HG02970 (cell line): ENCODE data around the gene CAPN12.

Experiments used
- ATAC-seq: cut with Tn5 transposase; IDR thresholded peaks from one replicate; pipeline ENCODE4 v1.9.1; 2021; ENCODE audit warnings: mild to moderate bottlenecking, moderate library complexity, moderate number of reproducible peaks; ENCODE audit not compliant: unreplicated experiment, low FRiP score

The CAPN12 gene

DNA sequence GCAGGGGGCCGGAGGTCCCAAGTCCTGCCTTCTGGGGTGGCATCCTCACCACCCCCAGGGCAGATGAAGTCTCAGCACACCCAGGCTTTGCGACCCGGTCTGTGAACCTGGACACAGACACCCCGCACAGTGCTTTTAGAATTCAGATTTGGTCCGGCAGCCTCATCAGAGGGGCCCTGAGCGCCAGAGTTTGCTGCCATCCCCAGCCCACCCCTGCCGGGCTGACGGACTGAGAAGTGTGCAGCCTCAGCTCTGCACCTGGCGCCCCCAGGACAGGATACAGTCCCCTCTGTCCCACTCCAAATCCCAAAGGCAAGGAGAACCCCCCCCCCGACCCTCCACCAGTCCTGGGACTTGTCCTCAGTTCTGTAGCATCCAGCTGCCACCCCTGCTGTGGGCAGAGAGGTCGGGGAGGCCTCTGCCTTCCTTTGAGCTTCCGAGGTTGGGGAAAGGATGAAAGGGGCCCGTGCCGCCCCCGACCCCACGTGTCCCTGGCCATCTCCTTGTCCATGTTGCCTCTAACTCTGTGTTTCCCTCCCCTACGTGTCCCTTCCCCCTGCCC is 16.9 kb downstream of the CAPN12 start:
- ATAC-seq = no peak

DNA sequence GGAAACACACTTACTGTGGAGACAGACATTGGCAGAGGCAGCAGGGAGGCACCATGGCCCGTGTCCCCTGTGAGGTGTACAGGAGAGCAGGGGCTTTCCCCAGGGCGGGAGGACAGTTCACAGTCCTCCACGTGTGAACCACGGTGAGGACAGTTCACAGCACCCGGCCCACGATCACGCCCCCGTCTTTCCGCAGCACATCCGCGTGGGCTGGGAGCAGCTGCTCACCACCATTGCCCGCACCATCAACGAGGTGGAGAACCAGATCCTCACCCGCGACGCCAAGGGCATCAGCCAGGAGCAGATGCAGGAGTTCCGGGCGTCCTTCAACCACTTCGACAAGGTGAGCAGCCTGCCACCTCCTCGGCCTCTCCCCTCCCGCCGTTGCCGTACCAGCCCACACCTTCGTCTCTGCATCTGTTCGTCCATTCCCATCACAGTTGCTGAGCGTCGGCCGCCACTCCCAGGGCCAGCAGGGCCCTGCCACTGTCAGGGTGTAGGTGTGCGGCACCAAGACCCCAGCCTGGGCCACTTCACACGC is 17.4 kb downstream of the CAPN12 start:
- ATAC-seq = no peak

DNA sequence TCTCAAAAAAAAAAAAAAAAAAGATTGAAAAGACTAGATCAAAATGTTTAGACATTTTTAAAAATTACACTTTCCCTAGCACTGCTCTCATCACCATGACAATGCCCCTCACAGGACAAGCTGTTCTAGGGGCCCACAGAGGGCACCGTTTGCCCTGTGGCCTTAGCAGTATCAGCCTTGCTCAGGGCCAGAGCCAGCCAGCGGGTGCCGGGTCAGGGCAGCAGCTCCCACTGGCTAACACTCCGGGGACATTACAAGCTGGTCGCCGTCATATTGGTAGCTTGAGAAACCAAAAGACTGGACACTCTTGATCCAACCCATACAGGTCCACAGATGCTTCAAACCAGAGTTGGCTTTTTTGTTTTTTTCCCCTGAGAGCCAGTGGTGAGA is 18.0 kb downstream of the CAPN12 start:
- ATAC-seq = no peak

DNA sequence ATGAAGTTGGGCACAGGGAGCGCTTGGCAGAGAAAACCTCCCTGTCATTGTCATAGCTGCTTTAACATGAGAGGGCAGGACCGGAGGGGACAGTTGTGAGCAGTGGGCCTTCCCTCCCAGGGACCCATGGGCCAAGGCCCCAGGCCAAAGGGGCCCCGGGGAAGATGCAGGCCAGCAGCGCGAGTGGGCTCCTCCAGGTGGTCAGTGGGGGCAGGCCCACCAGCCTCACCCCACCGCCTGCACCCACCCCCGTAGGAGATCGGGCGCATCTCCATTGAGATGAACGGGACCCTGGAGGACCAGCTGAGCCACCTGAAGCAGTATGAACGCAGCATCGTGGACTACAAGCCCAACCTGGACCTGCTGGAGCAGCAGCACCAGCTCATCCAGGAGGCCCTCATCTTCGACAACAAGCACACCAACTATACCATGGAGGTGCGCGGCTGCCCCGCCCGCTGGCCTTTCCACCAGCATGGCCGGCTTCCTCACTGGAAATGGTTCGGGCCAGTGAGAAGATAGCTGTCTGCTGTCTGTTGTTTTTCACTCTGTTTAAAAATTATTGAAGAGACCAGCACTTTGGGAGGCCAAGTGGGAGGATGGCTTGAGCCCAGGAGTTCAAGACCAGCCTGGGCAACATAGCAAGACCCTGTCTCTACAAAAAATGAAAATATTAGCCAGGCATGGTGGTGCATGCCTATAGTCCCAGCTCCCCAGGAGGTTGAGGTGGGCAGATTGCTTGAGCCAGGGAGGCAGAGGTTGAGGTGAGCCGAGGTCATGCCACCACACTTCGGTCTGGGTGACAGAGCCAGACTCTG is 18.6 kb downstream of the CAPN12 start:
- ATAC-seq = no peak

DNA sequence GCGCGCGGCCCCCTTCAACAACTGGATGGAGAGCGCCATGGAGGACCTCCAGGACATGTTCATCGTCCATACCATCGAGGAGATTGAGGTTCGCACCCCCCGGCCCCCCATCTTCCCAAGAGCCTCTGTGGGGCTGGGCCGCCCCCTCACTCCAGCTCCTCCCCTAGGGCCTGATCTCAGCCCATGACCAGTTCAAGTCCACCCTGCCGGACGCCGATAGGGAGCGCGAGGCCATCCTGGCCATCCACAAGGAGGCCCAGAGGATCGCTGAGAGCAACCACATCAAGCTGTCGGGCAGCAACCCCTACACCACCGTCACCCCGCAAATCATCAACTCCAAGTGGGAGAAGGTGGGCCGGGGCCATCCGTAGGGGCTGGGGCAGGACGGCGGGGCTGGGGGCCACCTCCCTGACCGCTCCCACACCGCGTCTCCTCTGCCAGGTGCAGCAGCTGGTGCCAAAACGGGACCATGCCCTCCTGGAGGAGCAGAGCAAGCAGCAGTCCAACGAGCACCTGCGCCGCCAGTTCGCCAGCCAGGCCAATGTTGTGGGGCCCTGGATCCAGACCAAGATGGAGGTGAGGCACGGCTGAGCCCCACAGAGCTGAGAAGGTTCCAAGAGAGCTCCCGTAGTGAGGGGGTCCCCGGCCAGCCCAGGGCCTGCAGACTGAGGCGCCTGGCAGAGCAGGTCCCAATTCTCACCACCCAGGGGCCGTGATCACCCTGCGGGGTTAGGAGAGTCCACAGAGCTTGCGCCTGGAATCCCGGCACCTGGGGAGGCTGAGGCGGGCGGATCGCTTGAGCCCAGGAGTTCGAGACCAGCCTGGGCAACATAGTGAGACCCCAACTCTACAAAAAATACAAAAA is 20.1 kb downstream of the CAPN12 start:
- ATAC-seq = no peak

DNA sequence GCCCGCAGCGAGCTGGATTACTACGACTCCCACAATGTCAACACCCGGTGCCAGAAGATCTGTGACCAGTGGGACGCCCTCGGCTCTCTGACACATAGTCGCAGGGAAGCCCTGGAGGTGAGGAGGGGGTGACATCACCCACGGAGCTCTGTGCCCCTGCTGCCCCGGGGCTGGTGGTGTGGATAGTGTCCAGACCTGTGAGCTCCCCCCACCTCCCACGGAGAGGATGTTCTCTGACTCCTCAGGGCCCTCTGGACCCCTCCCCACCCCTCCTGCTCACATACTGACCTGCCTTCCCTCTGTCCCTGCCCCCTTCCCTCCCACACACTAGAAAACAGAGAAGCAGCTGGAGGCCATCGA is 20.7 kb downstream of the CAPN12 start:
- no peak for ATAC-seq

DNA sequence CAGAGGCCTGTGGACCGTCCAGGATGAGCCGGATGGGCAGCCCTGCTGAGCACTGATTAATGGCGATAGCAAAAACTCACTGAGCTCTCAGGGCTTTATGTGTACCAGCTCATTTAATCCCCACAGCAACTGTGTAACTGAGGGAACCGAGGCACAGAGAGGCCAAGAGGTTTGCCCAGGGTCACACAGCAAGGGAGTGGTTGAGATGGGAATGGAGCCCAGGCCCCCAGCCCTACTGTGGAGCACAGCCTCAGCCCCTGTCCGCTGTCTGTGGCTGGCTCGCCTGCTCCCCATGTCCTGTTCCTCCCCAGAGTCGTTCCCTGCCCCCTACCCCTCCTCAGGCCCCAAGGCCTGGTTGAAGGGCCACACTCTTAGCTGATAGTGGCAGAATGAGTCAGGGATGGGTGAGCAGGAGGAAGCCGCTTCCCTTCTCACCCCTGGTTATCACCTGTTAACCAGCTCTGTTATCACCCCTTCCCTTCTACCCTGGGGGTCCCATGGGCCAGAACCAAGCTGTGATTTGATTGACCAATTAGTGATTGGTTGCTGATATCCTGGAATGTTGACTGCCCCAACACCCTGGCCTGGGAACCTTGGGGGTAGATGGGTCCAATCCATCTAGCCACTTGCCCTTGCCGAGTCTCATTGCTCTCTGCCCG is 21.2 kb downstream of the CAPN12 start:
- no peak for ATAC-seq

DNA sequence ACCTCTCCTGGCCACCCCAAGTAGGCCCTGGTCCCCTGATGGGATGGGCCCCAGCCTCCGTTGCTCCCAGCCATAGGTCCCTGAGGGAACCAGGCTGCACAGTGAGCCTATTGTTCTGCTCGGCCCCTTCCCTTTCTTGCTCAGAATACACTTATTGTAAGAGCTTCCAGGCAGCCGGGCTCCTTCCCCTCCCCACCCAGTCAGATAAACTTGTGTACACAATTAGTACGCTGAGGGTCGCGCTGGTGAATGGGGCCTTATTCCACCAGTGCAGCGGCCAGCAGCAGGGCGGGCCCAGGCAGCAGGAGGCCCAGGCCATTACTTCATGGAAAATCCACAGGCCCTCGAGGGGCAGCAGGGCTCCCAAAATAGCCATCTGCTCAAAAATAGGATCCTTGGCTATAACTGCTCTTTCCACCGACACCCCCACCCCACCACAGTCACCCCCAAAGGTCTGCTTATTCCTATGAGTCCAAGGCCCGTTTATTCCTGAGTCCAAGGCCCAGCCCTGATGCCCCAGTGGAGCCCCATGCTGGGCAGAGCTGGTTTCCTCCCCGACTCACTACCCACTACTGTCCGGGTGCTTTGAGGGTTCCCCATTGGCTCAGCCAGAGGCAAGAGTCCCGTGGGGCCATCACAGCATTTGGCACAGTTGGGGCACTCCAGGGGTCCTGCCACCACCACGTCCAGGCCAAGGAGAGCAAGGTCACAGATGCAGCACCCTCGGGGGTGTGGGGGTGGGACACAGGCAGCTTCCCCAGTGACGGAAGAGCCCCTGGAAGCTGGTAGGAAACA is 22.1 kb downstream of the CAPN12 start:
- no peak for ATAC-seq

DNA sequence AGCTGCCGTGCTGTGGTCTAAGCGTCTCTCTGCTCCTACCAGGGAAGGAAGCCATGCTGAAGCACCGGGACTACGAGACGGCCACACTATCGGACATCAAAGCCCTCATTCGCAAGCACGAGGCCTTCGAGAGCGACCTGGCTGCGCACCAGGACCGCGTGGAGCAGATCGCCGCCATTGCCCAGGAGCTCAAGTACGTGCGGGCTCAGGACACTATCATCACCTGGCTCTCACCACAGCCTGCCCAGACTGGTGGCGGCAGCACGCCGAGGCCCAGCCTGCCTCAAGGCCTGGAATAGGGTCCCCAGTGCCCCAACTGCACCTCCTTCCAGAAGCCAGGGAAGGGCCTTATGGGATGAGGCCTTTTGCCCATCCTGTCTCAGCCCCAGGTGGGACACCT is 22.8 kb downstream of the CAPN12 start:
- ATAC-seq = no peak

DNA sequence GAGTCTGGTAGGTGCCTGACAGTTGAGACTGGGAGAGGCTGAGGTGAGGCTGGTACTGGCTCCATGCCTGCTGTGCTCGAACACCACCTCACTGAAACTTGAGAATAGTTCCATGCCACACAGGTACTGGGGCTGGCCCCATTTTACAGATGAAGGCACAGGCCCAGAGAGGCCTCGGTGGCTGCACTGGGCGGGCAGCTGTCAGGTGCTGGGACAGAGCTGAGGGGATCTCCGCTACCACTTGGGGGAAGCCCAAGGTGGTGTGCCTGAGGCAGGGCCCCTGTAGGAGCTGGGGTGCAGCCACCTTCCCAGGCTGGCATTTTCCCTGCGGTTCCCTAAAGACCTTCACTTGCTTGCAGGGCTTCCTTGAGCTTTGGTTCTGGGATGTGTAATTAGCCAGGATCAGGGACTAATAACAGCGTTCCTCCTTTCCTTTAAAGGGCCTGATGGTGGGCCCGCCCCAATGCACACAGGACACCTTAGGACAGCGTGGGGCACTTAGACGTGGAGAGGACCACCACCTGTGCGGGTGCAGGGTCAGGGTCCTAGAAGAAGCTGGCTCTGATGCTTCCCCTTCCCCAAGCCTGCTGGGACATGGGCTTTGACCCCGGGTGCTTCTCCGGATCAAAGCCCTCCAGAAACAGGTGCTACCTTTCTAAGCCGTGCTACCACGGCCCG is 23.6 kb downstream of the CAPN12 start:
- no peak for ATAC-seq

DNA sequence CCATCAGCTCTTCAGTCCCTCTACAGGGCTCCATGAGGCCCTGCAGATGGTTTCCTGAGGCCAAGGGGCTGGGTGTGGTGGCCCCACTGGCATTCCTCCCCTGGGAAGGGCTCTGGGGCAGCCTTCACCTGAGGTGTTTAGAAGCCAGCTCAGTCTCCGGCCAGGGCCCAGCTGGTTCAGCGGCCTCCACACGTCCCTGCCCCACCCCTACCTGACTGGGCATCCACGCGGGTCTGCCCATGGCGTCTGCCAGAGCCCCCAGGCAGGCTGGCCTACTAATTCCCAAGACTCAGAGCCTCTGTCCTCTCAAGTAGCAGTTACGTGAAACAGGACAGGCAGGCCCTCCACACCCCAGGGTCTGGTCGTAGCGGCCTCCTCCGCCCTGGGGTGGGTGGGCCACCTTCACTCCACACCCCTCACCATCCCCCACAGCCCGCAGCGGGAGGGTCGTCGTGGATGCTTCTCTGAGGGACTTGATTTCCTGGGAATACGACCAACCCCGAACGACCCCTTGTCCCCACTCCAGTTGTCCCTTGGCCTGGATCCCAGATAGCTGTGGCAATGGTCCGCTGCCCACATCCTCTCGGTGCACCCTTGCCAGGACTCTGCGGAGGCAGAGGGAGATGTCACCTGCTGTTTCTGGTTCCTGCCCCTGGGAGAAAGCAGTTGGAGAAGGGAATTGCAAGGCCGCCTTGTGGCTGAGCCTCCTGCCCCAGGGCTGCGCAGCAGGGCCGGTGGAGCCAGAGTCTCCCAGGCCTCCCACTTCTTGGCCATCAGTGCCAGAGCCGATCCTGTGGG is 24.3 kb downstream of the CAPN12 start:
- no peak for ATAC-seq

DNA sequence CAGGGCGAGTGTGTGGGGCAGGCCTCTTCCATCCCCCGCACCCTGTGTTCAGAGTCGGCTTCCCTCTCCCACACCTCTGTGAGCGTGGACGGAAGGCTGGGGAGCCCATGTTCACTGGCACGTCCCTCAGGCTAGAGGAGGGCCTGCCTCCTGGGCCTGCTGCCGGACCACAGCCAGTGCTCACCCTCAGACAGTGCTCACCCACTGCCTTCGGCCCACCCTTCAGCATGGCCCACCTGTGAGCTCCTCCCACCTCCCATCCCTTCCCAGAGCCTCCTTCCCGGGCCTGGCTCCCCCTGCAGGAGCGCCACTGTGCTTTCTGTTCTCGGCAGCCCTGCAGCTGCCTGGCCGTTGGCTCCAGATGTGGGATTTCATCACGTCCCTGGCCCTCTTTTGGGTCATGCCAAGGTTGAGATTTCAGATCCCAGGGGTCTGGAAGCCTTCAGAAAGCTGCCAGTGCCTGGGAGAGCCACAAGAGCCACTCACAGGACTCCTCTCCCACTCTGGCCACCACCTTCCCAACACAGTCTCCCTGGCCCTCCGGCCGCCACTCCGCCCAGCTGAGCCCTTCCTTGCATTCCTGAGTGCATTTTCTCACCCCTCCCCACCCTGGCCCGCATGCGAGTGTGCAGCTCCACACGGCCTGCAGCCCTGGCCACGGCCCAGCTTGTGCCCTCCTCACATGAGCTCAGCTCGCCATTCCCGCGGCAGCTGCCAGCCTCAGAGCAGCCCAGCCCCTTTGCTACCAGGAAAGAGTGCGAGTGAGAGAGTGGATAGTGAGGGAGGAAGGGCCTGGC is 25.3 kb downstream of the CAPN12 start:
- ATAC-seq = no peak

DNA sequence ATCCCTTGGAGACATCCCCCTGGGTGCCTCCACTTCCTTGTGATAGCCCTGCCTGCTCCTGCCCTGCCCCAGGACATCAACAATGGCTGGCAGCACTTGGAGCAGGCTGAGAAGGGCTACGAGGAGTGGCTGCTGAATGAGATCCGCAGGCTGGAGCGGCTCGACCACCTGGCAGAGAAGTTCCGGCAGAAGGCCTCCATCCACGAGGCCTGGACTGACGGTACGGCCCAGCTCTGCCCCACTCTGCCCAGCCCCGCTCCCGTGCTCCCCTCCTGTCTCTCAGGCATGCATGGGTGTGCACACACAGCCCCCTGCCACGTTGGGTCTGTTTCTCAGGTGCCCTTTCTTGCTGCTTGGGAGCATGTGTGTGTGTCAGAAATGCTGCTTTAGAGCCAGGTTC is 26.4 kb downstream of the CAPN12 start:
- no peak for ATAC-seq

DNA sequence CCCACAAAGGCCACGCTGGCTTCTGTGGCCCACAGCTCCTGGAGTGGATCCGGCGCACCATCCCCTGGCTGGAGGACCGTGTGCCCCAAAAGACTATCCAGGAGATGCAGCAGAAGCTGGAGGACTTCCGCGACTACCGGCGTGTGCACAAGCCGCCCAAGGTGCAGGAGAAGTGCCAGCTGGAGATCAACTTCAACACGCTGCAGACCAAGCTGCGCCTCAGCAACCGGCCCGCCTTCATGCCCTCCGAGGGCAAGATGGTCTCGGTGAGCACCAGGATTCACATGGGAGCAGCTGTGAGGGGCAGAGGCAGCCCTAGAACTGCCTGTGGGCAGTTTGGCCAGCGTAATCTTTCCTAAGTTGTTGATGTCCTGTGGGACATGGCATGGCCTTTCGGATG is 27.2 kb downstream of the CAPN12 start:
- no peak for ATAC-seq

DNA sequence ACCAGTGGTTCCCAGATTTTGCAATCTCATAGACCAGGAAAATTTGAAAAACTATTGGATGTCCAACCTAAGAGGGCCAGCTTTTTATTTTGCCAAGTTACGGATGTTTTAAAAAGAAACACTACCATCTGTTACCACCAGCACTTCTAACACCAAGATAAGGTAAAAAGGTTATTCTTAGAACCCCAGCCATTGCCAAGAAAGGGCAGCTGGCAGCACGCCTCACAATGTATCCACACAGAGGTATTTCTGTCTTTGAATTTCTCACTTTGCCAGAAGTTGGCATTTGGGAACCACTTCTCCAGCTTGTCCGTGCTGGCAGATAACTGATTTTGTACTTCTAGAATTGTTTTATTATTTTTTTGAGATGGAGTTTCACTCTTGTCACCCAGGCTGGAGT is 28.7 kb downstream of the CAPN12 start:
- ATAC-seq = no peak

DNA sequence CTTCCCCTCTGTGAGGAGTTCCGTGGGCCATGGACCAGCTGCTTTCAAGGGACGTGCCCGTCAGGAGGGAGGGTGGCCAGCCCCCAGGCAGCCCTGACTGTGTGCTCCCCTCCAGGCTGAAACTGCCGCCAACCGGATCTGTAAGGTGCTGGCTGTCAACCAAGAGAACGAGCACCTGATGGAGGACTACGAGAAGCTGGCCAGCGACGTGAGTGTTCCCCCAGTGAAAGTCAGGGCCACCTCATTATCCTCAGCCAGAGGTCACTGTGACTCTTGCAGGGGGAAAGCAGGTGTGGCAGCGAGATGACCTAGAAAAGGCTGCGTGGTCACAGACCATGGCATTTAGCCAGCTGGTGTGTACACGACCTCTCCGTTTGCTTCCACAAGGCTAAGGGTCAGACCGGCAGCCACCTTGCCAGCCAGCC is 29.9 kb downstream of the CAPN12 start:
- no peak for ATAC-seq

DNA sequence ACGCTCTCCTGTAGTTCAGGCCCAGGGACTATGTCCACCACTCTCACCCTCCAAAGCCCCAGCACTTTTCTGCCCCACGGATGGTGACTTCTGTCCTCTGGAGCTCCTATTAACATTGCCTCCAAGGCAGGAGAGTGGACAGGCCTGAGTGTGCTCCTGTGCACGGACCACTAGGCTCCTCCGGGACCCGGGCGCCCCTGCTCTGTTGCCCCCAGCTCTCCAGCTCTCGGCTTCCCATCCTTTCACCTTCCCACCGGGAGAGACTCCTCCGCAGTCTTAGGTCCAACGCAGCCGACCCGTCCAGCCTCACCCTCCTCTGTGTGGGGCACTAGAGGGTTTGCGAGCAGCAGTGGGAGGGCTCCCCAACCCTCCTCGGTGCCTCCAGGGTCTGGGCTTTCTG is 30.4 kb downstream of the CAPN12 start:
- no peak for ATAC-seq

DNA sequence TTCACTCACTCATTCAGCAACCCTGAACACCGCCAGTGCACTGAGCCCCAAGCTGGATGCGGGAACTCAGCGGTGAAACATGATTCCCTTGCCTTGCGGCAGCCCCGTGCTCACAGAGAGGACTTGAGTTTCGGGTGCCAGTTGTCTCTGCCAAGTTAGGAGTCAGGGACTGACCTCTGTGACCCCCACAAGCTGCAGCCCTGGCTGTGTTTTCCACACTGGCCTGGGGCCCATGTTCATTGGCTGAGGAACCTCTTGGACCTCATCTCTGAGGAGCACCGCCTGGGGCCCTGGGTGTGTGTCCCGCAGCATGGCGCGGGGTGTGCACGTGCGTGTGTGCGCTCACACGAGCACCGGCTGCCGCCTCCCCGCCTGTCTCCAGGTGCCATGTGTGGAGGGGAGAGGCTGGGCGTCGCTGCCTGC is 31.0 kb downstream of the CAPN12 start:
- ATAC-seq = no peak
